Measurements from ENCODE around the gene GATD1. TPM values are rescaled to one million over a fixed set of nuclear protein-coding genes. Genes with fewer than 3 reads are reported as not detected.

The GATD1 gene
- total RNA-seq, 4 donors from 2014 or later: 30.9 to 52.4 (median 39.8) TPM

GRCh38 chr11:776561-777287 lies 563 bp downstream of the GATD1 start:
- TF ChIP-seq POLR2A (IDR thresholded peaks at IDR 0.05) (no peak), CTCF (IDR thresholded peaks at IDR 0.05) (no peak)
- peak in 1 of 2 donors; percentile 90 for DNase-seq (ENCODE audit: low spot score in 2 of 2)
- intact Hi-C loops (cut with DNase I; ENCODE audit: low total_unique reads): no loop called here
- H3K4me3 ChIP-seq (ENCODE audit: low read depth, poor library complexity, severe bottlenecking): peak overlapping the region; percentile 87
- 1% methylated on average over 13 to 20 of the region's 65 CpGs for WGBS, 2 donors

DNA sequence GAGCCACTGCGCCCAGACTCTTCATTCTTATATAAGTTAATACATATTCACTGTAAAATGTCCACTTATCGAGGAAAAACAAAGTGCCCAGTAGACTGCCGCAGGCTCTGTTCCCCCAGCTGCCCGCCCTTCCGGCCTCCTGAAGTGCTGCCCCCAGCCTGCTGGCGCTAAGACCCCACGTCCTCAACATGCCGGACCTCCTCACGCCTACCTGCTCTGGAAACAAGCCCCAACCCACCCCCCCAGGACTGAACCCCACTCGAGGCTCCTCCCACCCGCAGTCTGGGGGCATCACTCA lies 1.1 kb downstream of the GATD1 start:
- 35 to 37% methylated on average over 11 of the region's 11 CpGs for WGBS, 2 donors
- intact Hi-C loops (cut with DNase I; ENCODE audit: low total_unique reads): no loop called here
- peak overlapping the region; percentile 87 for H3K4me3 ChIP-seq (ENCODE audit: low read depth, poor library complexity, severe bottlenecking)
- DNase-seq (ENCODE audit: low spot score in 2 of 2): no peak
- TF ChIP-seq CTCF (IDR thresholded peaks at IDR 0.05): no peak
- no peak for TF ChIP-seq POLR2A (IDR thresholded peaks at IDR 0.05)

DNA sequence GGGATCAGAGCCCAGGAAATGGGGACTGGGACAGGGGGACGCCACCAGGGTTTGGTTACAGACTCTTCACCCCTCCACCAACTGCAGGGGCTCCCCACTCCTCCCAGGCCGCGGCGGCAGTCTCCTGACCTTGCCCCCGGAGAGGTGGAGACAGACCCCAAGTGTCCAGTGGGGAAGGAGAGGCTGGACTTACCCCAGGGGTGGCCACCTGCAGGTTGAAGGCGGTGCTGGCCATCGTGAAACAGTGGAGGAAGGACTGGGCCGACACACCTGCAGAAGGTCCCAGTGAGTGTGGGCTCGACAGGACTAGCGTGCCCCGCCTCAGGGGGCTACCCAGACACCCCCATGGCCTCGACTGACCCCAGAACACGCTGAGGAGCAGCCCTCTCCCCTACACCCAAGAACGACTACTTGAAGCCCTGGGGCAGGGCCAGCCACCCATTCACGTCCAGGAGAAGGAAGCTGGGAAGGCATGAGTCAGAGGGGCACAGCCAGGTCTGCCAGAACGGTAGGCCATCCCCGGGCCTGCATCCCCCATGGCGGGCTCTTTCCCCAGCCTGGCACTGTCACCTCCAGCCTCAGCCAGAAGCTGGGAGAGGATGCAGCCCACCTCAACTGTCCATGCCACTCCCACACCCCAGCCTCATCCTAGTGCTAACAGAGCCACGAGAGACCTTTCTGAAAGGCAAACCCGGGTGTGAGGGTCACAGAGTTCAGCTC lies 2.3 kb downstream of the GATD1 start:
- DNase-seq (ENCODE audit: low spot score in 2 of 2): peak in 1 of 2 donors; percentile 76
- H3K4me3 ChIP-seq (ENCODE audit: low read depth, poor library complexity, severe bottlenecking): no peak overlapping the region
- WGBS, 2 donors: 53 to 67% methylated on average over 13 to 20 of the region's 20 CpGs
- intact Hi-C loops (cut with DNase I; ENCODE audit: low total_unique reads): no loop called here
- TF ChIP-seq CTCF (IDR thresholded peaks at IDR 0.05) (no peak), POLR2A (IDR thresholded peaks at IDR 0.05) (no peak)

DNA sequence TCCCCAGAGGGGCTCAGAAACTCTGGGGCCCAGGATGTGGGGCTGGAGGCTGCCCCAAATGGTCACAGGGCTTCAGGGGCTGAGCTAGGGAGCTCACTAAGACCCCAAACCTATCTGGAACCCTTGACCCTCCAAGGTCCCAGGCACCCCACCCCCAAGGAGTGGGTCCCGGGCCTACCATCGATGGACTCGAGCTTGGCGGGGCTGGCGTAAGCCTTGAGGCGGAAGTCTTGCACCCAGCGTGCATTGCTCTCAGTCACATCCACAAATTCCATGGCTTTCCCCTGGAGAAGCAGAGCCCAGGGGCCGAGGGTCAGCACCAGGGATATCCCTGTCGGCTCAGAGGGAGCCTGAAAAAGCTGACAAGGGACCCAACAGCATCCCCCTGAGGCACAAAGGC lies 3.5 kb downstream of the GATD1 start:
- TF ChIP-seq POLR2A (IDR thresholded peaks at IDR 0.05) (no peak), CTCF (IDR thresholded peaks at IDR 0.05) (no peak)
- WGBS, 2 donors: 93 to 94% methylated on average over 9 of the region's 9 CpGs
- intact Hi-C loops (cut with DNase I; ENCODE audit: low total_unique reads): no loop called here
- DNase-seq (ENCODE audit: low spot score in 2 of 2): no peak
- H3K4me3 ChIP-seq (ENCODE audit: low read depth, poor library complexity, severe bottlenecking): no peak overlapping the region

- 86 to 100% methylated on average over 2 to 5 of the region's 5 CpGs for WGBS, 2 donors
- no peak for TF ChIP-seq POLR2A (IDR thresholded peaks at IDR 0.05)
- no peak for TF ChIP-seq CTCF (IDR thresholded peaks at IDR 0.05)
- DNase-seq (ENCODE audit: low spot score in 2 of 2): peak in 1 of 2 donors; percentile 73
- no peak overlapping the region for H3K4me3 ChIP-seq (ENCODE audit: low read depth, poor library complexity, severe bottlenecking)
- intact Hi-C loops (cut with DNase I; ENCODE audit: low total_unique reads): no loop called here
Measured at GRCh38 chr11:773425-773824, 3.9 kb downstream of the GATD1 start.
